ENCODE results near the gene EFCAB5.
"Not testable (repeated sequence)": the region's sequence is repeated elsewhere in the genome, so short reads cannot be mapped to it uniquely, and the experiment has no call there.

Gene EFCAB5

DNA sequence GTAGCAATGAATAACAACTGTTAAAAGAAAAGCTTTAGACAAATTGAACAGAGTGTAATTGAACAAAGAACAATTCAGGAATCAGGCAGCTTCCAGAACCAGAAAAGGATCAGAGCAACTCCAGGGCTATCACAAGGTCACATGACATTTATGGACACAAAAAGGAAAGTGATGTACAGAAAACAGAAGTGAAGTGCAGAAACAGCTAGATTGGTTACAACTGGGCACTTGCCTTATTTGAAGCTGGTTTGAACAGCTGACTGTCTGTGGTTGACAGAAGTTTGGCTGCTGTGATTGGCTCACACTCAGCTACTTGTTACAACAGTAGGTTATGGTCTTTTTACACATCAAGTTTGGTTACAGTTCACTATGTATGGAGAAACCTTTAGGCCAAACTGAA, 14.8 kb downstream of the EFCAB5 start:
- Histone ChIP-seq H2AFZ (ENCODE audit: low read depth) (no peak overlapping the region), H3K79me2 (ENCODE audit: insufficient read depth, low read depth) (no peaks in the 10 kb centered on the region), H3K9ac (no peak overlapping the region), H3K36me3 (ENCODE audit: insufficient read depth) (no peaks in the 10 kb centered on the region), H4K20me1 (ENCODE audit: insufficient read depth) (no peaks in the 10 kb centered on the region), H3K4me1 (ENCODE audit: low read depth, poor library complexity, severe bottlenecking) (no peaks in the 10 kb centered on the region), H3K27ac (no peak overlapping the region), H3K27me3 (ENCODE audit: insufficient read depth, low read depth) (no peaks in the 10 kb centered on the region), H3K4me3 (IDR thresholded peaks at IDR 0.05; ENCODE audit: insufficient read depth, low read depth, low read length) (no peak overlapping the region), H3K4me2 (no peak overlapping the region)
- TF ChIP-seq, protein P1, sequence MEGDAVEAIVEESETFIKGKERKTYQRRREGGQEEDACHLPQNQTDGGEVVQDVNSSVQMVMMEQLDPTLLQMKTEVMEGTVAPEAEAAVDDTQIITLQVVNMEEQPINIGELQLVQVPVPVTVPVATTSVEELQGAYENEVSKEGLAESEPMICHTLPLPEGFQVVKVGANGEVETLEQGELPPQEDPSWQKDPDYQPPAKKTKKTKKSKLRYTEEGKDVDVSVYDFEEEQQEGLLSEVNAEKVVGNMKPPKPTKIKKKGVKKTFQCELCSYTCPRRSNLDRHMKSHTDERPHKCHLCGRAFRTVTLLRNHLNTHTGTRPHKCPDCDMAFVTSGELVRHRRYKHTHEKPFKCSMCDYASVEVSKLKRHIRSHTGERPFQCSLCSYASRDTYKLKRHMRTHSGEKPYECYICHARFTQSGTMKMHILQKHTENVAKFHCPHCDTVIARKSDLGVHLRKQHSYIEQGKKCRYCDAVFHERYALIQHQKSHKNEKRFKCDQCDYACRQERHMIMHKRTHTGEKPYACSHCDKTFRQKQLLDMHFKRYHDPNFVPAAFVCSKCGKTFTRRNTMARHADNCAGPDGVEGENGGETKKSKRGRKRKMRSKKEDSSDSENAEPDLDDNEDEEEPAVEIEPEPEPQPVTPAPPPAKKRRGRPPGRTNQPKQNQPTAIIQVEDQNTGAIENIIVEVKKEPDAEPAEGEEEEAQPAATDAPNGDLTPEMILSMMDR (conservative IDR thresholded peaks at IDR 0.05; ENCODE audit: low read depth, low read length): no peak

DNA sequence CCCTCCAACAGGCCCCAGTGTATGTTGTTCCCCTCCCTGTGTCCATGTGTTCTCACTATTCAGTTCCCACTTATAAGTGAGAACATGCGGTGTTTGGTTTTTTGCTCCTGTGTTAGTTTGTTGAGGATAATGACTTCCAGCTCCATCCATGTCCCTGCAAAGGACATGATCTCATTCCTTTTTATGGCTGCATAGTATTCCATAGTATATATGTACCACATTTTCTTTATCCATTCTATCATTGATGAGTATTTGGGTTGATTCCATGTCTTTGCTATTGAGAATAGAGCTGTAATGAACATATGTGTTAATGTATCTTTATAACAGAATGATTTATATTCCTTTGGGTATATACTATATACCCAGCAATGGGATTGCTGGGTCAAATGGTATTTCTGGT, 16.1 kb downstream of the EFCAB5 start:
- H3K4me3 ChIP-seq (IDR thresholded peaks at IDR 0.05; ENCODE audit: insufficient read depth, low read depth, low read length); H3K27me3 ChIP-seq (ENCODE audit: insufficient read depth, low read depth); H3K79me2 ChIP-seq (ENCODE audit: insufficient read depth, low read depth); H3K4me2 ChIP-seq; H2AFZ ChIP-seq (ENCODE audit: low read depth); H3K9ac ChIP-seq; H3K27ac ChIP-seq; H3K36me3 ChIP-seq (ENCODE audit: insufficient read depth); H3K4me1 ChIP-seq (ENCODE audit: low read depth, poor library complexity, severe bottlenecking); H4K20me1 ChIP-seq (ENCODE audit: insufficient read depth): not testable (repeated sequence)

DNA sequence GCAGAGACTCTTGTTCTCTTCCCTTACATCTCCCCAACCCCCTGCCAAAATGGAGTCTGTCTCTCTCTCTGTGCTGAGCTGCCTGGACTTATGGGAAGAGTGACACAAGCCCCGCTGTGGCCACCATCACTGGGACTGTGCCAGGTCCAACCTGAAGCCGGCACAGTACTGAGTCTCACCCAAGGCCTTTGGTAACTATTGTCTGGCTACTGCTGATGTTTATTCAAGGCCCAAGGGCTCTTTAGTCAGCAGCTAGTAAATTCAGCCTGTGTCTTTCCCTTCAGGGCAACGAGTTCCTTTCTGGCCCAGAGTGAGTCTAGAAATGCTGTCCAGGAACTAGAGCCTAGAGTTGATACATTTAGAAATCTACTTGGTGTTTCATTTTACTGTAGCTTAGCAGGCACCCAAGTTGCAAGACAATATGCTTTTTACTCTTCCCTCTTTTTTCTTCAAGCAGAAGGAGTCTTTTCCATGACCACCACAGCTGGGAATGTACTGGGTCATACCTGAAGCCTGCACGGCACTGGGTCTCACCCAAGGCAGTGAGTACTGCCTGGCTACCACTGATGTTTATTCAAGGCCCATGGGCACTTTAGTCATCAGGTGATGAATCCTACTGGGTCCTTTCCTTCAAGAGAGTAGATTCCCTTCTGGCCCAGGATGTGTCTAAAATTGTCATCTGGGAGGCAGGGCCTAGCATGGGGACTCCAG, 17.7 kb downstream of the EFCAB5 start:
- no peak overlapping the region for H2AFZ ChIP-seq (ENCODE audit: low read depth)

DNA sequence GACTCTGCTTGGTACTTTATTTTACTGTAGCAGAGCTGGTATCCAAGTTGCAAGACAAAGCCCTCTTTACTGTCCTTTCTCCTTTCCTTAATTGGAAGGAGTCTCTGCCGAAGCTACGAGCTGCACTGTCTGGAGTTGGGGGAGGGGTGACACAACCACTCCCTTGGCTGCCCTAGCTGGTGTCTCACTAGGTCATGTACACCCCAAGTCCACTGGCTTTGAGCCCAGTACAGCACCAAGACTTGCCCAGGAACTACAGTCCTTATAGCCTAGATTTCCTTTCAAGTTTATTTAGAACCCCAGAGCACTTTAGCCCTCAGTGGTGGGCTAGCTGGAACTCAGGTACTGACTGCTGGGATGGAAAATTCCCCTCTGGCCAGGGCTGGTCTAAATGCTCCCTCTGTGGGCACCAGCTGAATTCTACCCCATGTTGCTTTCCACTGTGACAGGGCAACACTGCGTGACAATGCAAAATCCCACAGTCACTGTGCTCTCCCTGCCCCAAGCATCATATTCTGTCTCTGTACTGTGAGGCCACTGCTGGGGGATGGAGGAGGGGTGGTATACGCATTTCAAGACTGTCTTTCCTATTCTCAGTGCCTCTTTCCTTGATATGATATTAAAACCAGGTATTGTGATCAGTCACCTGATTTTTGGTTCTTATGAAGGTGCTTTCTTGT, 18.4 kb downstream of the EFCAB5 start:
- no peak overlapping the region for H3K4me2 ChIP-seq
- no peak overlapping the region for H3K27ac ChIP-seq
- TF ChIP-seq, protein P1 (conservative IDR thresholded peaks at IDR 0.05; ENCODE audit: low read depth, low read length): no peak
- H3K4me1 ChIP-seq (ENCODE audit: low read depth, poor library complexity, severe bottlenecking): no peaks in the 10 kb centered on the region
- no peak overlapping the region for H2AFZ ChIP-seq (ENCODE audit: low read depth)
- H3K27me3 ChIP-seq (ENCODE audit: insufficient read depth, low read depth): no peaks in the 10 kb centered on the region
- no peaks in the 10 kb centered on the region for H3K79me2 ChIP-seq (ENCODE audit: insufficient read depth, low read depth)
- H3K36me3 ChIP-seq (ENCODE audit: insufficient read depth): no peaks in the 10 kb centered on the region
- no peaks in the 10 kb centered on the region for H4K20me1 ChIP-seq (ENCODE audit: insufficient read depth)
- H3K9ac ChIP-seq: no peak overlapping the region
- no peak overlapping the region for H3K4me3 ChIP-seq (IDR thresholded peaks at IDR 0.05; ENCODE audit: insufficient read depth, low read depth, low read length)

More for the DNA sequence above, 17.7 kb downstream of the EFCAB5 start:
- no peak overlapping the region for H3K27ac ChIP-seq
- H3K4me3 ChIP-seq (IDR thresholded peaks at IDR 0.05; ENCODE audit: insufficient read depth, low read depth, low read length): no peak overlapping the region
- H3K27me3 ChIP-seq (ENCODE audit: insufficient read depth, low read depth): no peaks in the 10 kb centered on the region
- H3K9ac ChIP-seq: no peak overlapping the region
- H4K20me1 ChIP-seq (ENCODE audit: insufficient read depth): no peaks in the 10 kb centered on the region
- TF ChIP-seq, protein P1 (conservative IDR thresholded peaks at IDR 0.05; ENCODE audit: low read depth, low read length): no peak
- H3K36me3 ChIP-seq (ENCODE audit: insufficient read depth): no peaks in the 10 kb centered on the region
- no peaks in the 10 kb centered on the region for H3K4me1 ChIP-seq (ENCODE audit: low read depth, poor library complexity, severe bottlenecking)
- no peaks in the 10 kb centered on the region for H3K79me2 ChIP-seq (ENCODE audit: insufficient read depth, low read depth)
- H3K4me2 ChIP-seq: no peak overlapping the region

DNA sequence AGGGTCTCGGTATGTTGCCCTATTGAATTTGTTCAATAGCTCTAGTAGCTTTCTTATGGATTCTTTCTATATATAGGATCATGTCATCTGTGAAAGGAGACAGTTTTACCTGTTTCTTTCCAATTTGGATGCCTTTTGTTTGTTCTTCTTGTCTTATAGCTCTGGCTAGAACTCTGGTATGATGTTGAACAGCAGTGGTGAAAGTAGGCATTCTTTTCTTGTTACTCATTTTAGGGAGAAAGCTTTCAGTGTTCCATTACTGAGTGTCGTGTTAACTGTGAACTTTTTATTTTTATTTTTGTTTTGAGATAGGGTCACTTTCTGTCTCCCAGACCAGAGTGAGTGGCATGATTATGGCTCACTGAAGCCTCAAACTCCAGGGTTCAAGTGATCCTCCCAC, 21.2 kb downstream of the EFCAB5 start:
- Histone ChIP-seq H3K4me1 (ENCODE audit: low read depth, poor library complexity, severe bottlenecking) (no peaks in the 10 kb centered on the region), H3K9ac (no peak overlapping the region), H3K27ac (no peak overlapping the region), H3K79me2 (ENCODE audit: insufficient read depth, low read depth) (no peaks in the 10 kb centered on the region), H4K20me1 (ENCODE audit: insufficient read depth) (no peaks in the 10 kb centered on the region), H3K4me3 (IDR thresholded peaks at IDR 0.05; ENCODE audit: insufficient read depth, low read depth, low read length) (no peak overlapping the region), H3K4me2 (no peak overlapping the region), H2AFZ (ENCODE audit: low read depth) (no peak overlapping the region), H3K27me3 (ENCODE audit: insufficient read depth, low read depth) (no peaks in the 10 kb centered on the region), H3K36me3 (ENCODE audit: insufficient read depth) (no peaks in the 10 kb centered on the region)
- TF ChIP-seq, protein P1 (conservative IDR thresholded peaks at IDR 0.05; ENCODE audit: low read depth, low read length): no peak
